ENCODE measurements around the gene ATP2B1.

DNA sequence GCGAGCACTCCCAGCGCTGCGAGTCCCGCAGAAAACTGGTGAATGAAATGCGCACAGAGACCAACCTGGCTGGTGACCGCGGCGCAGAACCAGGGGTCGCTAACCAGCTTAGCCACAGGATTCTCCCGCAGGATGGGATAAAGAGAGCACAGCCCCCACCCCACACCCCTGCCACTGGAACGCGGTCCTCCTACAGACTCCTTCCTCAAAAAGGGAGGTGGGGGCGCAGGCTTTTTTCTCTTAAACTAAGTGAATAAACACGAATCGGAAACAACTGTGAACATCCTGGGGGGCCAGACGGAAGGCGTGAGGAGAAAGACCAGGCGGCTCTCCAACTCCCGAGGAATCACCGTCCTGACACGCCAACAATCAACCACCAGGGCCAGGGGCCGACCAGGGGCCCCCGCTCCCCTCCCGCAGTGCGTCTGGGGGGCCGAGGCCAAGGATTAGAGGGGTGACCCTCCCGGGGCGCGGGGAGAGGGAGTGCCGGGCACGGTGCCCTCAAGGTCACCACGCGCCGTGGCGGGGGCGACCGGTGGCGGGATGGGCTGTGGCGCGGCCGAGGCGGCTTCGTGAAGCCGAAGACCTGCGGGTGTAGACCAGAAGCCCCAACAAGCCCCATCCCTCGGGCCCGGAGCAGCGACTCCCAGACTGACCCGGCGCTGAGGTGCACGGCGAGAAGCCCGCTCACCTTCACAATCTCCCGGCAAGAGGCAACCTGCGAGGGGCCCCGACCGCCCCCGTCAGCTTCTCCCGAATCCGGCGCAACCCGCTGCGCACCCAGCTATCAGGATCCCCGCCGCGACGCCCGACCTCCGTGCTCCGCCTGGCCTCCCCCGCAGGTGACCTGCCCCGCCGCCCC lies 704 bp downstream of the ATP2B1 start:
- TF ChIP-seq, protein P1, sequence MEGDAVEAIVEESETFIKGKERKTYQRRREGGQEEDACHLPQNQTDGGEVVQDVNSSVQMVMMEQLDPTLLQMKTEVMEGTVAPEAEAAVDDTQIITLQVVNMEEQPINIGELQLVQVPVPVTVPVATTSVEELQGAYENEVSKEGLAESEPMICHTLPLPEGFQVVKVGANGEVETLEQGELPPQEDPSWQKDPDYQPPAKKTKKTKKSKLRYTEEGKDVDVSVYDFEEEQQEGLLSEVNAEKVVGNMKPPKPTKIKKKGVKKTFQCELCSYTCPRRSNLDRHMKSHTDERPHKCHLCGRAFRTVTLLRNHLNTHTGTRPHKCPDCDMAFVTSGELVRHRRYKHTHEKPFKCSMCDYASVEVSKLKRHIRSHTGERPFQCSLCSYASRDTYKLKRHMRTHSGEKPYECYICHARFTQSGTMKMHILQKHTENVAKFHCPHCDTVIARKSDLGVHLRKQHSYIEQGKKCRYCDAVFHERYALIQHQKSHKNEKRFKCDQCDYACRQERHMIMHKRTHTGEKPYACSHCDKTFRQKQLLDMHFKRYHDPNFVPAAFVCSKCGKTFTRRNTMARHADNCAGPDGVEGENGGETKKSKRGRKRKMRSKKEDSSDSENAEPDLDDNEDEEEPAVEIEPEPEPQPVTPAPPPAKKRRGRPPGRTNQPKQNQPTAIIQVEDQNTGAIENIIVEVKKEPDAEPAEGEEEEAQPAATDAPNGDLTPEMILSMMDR (IDR thresholded peaks at IDR 0.05): no peak
- TF ChIP-seq POLR2A (IDR thresholded peaks at IDR 0.05): no peak
- peak in 1 of 2 donors; percentile 29 for TF ChIP-seq POLR2AphosphoS5 (IDR thresholded peaks at IDR 0.05; ENCODE audit: insufficient read depth in 1 of 2, low read depth in 1 of 2)
